ENCODE measurements around the gene MAGEC3.

DNA sequence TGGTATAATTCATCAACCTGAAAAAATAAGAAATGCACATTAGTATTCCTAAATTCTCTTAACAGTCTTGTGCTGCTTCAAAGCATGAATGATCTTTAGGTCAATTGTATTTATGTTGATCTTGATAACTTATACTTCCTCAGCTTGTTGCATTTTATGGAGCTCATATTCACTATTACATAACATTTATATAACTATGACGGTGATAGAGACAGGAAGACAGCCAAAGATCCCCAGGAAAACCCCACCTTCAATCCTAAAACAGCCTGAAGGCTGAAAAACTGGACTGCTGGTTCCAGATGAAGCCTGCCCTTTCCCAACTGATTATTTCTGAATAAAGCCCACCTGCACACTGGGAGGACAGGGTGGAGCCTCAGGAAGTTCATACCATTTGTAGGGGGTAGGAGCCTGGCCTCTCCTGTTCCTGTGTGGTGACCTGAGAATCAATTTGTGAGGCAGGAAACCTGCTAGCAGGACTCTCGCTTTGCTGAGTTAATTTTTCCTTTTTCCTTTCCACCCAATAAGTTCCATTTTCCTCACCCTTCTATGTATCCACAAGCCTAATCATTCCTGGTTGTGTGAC is 96.0 kb downstream of the MAGEC3 start:
- TF ChIP-seq, protein P1, sequence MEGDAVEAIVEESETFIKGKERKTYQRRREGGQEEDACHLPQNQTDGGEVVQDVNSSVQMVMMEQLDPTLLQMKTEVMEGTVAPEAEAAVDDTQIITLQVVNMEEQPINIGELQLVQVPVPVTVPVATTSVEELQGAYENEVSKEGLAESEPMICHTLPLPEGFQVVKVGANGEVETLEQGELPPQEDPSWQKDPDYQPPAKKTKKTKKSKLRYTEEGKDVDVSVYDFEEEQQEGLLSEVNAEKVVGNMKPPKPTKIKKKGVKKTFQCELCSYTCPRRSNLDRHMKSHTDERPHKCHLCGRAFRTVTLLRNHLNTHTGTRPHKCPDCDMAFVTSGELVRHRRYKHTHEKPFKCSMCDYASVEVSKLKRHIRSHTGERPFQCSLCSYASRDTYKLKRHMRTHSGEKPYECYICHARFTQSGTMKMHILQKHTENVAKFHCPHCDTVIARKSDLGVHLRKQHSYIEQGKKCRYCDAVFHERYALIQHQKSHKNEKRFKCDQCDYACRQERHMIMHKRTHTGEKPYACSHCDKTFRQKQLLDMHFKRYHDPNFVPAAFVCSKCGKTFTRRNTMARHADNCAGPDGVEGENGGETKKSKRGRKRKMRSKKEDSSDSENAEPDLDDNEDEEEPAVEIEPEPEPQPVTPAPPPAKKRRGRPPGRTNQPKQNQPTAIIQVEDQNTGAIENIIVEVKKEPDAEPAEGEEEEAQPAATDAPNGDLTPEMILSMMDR (optimal IDR thresholded peaks at IDR 0.05 in 1 of 3, IDR thresholded peaks at IDR 0.05 in 1 of 3, conservative IDR thresholded peaks at IDR 0.05 in 1 of 3; ENCODE audit: extremely low read depth in 1 of 3, insufficient read depth in 2 of 3, low read length in 3 of 3) = no peak
- no peak for TF ChIP-seq EZH2 (IDR thresholded peaks at IDR 0.05; ENCODE audit: low read length)

Data from keratinocyte (primary cell).